GM19468 (cell line): Measurements from ENCODE around the gene TVP23A.
"Not testable (repeated sequence)": the region's sequence is repeated elsewhere in the genome, so short reads cannot be mapped to it uniquely, and the experiment has no call there.

Experiments used
- ATAC-seq: cut with Tn5 transposase; IDR thresholded peaks from one replicate; pipeline ENCODE4 v1.9.1; 2021; ENCODE audit warnings: mild to moderate bottlenecking, moderate library complexity, moderate number of reproducible peaks; ENCODE audit not compliant: unreplicated experiment; ENCODE audit errors: extremely low read depth

The TVP23A gene

GRCh38 chr16:10753670-10754069, 64.9 kb downstream of the TVP23A start:
- no peak for ATAC-seq

GRCh38 chr16:10752843-10753523, 65.6 kb downstream of the TVP23A start:
- peak; percentile 45 for ATAC-seq

GRCh38 chr16:10751291-10751697, 67.3 kb downstream of the TVP23A start:
- peak; percentile 14 for ATAC-seq

GRCh38 chr16:10750793-10751192, 67.8 kb downstream of the TVP23A start:
- no peak for ATAC-seq

GRCh38 chr16:10745841-10746240, 72.8 kb downstream of the TVP23A start:
- ATAC-seq: no peak

GRCh38 chr16:10744370-10745030, 74.1 kb downstream of the TVP23A start:
- ATAC-seq: no peak

GRCh38 chr16:10743610-10744369, 74.8 kb downstream of the TVP23A start, which contains the start of gene NUBP1:
Gene NUBP1, plus strand, starts transcription at chr16:10743842. Its CDS starts 22 bp downstream, at chr16:10743864.
- ATAC-seq: peak; percentile 77

- ATAC-seq: no peak
Observed at GRCh38 chr16:10743227-10743609, 75.4 kb downstream of the TVP23A start.

- no peak for ATAC-seq
Observed at GRCh38 chr16:10741844-10742243, 76.8 kb downstream of the TVP23A start.

GRCh38 chr16:10741249-10741648, 77.3 kb downstream of the TVP23A start:
- not testable (repeated sequence) for ATAC-seq

- ATAC-seq: no peak
Observed at GRCh38 chr16:10740845-10741208, 77.8 kb downstream of the TVP23A start.

- no peak for ATAC-seq
Observed at GRCh38 chr16:10740000-10740844, 78.4 kb downstream of the TVP23A start.

GRCh38 chr16:10738231-10739077, 80.1 kb downstream of the TVP23A start:
- peak; percentile 67 for ATAC-seq

- ATAC-seq: no peak
Observed at GRCh38 chr16:10737068-10737625, 81.4 kb downstream of the TVP23A start.

GRCh38 chr16:10731790-10732189, 86.8 kb downstream of the TVP23A start:
- ATAC-seq: no peak

GRCh38 chr16:10729104-10730048, 89.2 kb downstream of the TVP23A start:
- ATAC-seq: no peak

- ATAC-seq: no peak
Observed at GRCh38 chr16:10728003-10728887, 90.3 kb downstream of the TVP23A start.
